CD14-positive monocyte (primary cell): ENCODE results near the gene CYP46A1. TPM values are rescaled to one million over a fixed set of nuclear protein-coding genes. Genes with fewer than 3 reads are reported as not detected.

Experiments
- DNase-seq, 3 donors: peaks; one replicate each; pipeline ENCODE4 v3.0.0-alpha.2; 2011 to 2022
- H2AFZ ChIP-seq: 2 replicates; pipeline ENCODE4 v1.6.0; 2012; ENCODE audit warnings: mild to moderate bottlenecking, low read depth, low read length, inconsistent platforms; ENCODE audit not compliant: insufficient read depth, poor library complexity, severe bottlenecking
- H3K27ac ChIP-seq, 2 donors: 1 replicate in 1 of 2; 2 replicates in 1 of 2; pipeline ENCODE4 v1.5.1; 2012 to 2013; ENCODE audit warnings: low read length in 2 of 2, control low read depth in 1 of 2, inconsistent platforms in 1 of 2, low read depth in 1 of 2, mild to moderate bottlenecking in 1 of 2
- H3K27me3 ChIP-seq, 2 donors: one replicate each; pipeline versions ENCODE4 v1.6.0 to v1.6.1; 2011 to 2013; ENCODE audit warnings: low read length in 2 of 2; ENCODE audit not compliant: control insufficient read depth in 2 of 2, insufficient read depth in 2 of 2
- H3K36me3 ChIP-seq, 2 donors: replicated peaks in 1 of 2; 1 replicate in 1 of 2; 2 replicates in 1 of 2; pipeline versions ENCODE4 v1.5.1 to v1.6.1; 2012 to 2013; ENCODE audit warnings: low read length in 2 of 2, control low read depth in 1 of 2, inconsistent platforms in 1 of 2, mild to moderate bottlenecking in 1 of 2; ENCODE audit not compliant: insufficient read depth in 2 of 2, control insufficient read depth in 1 of 2
- H3K4me1 ChIP-seq, 2 donors: 1 replicate in 1 of 2; 2 replicates in 1 of 2; pipeline versions ENCODE4 v1.5.1 to v1.6.1; 2012 to 2013; ENCODE audit warnings: low read length in 2 of 2, control low read depth in 1 of 2, inconsistent platforms in 1 of 2, mild to moderate bottlenecking in 1 of 2, moderate library complexity in 1 of 2; ENCODE audit not compliant: insufficient read depth in 2 of 2, control insufficient read depth in 1 of 2
- H3K4me2 ChIP-seq: replicated peaks from 2 replicates; pipeline ENCODE3; 2012; ENCODE audit warnings: low read length, moderate library complexity, mild to moderate bottlenecking; ENCODE audit not compliant: poor library complexity, severe bottlenecking; ENCODE audit errors: extremely low read depth
- H3K4me3 ChIP-seq, 3 experiments: fragments of 200-600 bp in 1 of 3; sonication (generic) in 1 of 3; replicated peaks in 1 of 3; 1 replicate in 2 of 3; 2 replicates in 1 of 3; pipeline ENCODE4 v1.5.1; 2011 to 2013; ENCODE audit warnings: low read length in 3 of 3, mild to moderate bottlenecking in 3 of 3, control low read depth in 2 of 3, low read depth in 2 of 3, inconsistent platforms in 1 of 3, moderate library complexity in 1 of 3
- H3K79me2 ChIP-seq: 2 replicates; pipeline ENCODE4 v1.6.0; 2012; ENCODE audit warnings: mild to moderate bottlenecking, control low read depth, inconsistent platforms, low read length, moderate library complexity; ENCODE audit not compliant: insufficient read depth
- H3K9ac ChIP-seq: 2 replicates; pipeline ENCODE4 v1.6.0; 2017; ENCODE audit warnings: low read length, mild to moderate bottlenecking; ENCODE audit not compliant: insufficient read depth, poor library complexity, severe bottlenecking
- H3K9me3 ChIP-seq, 2 donors: replicated peaks in 1 of 2; 1 replicate in 1 of 2; 2 replicates in 1 of 2; pipeline versions ENCODE4 v1.5.1 to v1.6.1; 2012 to 2013; ENCODE audit warnings: low read length in 2 of 2, control low read depth in 1 of 2; ENCODE audit not compliant: control insufficient read depth in 1 of 2, insufficient read depth in 1 of 2
- H4K20me1 ChIP-seq: 2 replicates; pipeline ENCODE4 v1.6.0; 2012; ENCODE audit warnings: mild to moderate bottlenecking, low read length, control low read depth, moderate library complexity; ENCODE audit not compliant: insufficient read depth
- H3K27ac Mint-ChIP-seq, 7 donors: one replicate each; pipeline ENCODE4 v1.8.0; 2020; ENCODE audit warnings: mild to moderate bottlenecking in 7 of 7, mixed read lengths in 7 of 7, moderate library complexity in 6 of 7, inconsistent platforms in 2 of 7
- H3K27me3 Mint-ChIP-seq, 3 donors: one replicate each; pipeline ENCODE4 v1.8.0; 2021 to 2022; ENCODE audit warnings: low read depth in 3 of 3, mild to moderate bottlenecking in 3 of 3, mixed read lengths in 3 of 3, moderate library complexity in 3 of 3, inconsistent platforms in 1 of 3
- H3K36me3 Mint-ChIP-seq, 2 donors: one replicate each; pipeline ENCODE4 v1.8.0; 2020; ENCODE audit warnings: mixed read lengths in 2 of 2, inconsistent platforms in 1 of 2, mild to moderate bottlenecking in 1 of 2
- H3K4me1 Mint-ChIP-seq: one replicate; pipeline ENCODE4 v1.8.0; 2020; ENCODE audit warnings: mild to moderate bottlenecking, mixed read lengths
- H3K4me3 Mint-ChIP-seq, 2 donors: one replicate each; pipeline ENCODE4 v1.8.0; 2020; ENCODE audit warnings: mild to moderate bottlenecking in 2 of 2, mixed read lengths in 2 of 2, moderate library complexity in 1 of 2
- H3K9me3 Mint-ChIP-seq, 7 donors: one replicate each; pipeline ENCODE4 v1.8.0; 2020 to 2022; ENCODE audit warnings: mixed read lengths in 7 of 7, mild to moderate bottlenecking in 6 of 7, moderate library complexity in 6 of 7, inconsistent platforms in 2 of 7
- CTCF ChIP-seq: fragments of 200-600 bp; IDR thresholded peaks from one replicate; pipeline ENCODE4 v1.8.0; 2022; ENCODE audit warnings: antibody characterized with exemption, mild to moderate bottlenecking
- WGBS: methylation state at CpG from one replicate; pipeline ENCODE4 v1.1.5; 2013; ENCODE audit warnings: missing lambda C conversion rate; ENCODE audit not compliant: insufficient coverage; 5-methylcytosine and 5-hydroxymethylcytosine counted together
- intact Hi-C, 2 donors: fragments of 100-400 bp; cut with micrococcal nuclease; formaldehyde crosslinking; loops; one replicate each; pipeline versions ENCODE4 v1.15.0 to v1.15.1; 2023
- polyA plus RNA-seq, 3 donors: library from polyadenylated mRNA; depleted of rRNA in 1 of 3; unstranded in 2 of 3; stranded (reverse) in 1 of 3; fragments of 300-500 nt in 2 of 3; fragments of >200 nt in 1 of 3; fragmentation: Illumina TruSeq in 2 of 3; gene quantifications; 1 replicate in 2 of 3; 2 replicates in 1 of 3; pipeline ENCODE4 v1.2.3, GENCODE V29; 2012 to 2021

Gene CYP46A1
- polyA plus RNA-seq, 3 donors, result not detected

DNA sequence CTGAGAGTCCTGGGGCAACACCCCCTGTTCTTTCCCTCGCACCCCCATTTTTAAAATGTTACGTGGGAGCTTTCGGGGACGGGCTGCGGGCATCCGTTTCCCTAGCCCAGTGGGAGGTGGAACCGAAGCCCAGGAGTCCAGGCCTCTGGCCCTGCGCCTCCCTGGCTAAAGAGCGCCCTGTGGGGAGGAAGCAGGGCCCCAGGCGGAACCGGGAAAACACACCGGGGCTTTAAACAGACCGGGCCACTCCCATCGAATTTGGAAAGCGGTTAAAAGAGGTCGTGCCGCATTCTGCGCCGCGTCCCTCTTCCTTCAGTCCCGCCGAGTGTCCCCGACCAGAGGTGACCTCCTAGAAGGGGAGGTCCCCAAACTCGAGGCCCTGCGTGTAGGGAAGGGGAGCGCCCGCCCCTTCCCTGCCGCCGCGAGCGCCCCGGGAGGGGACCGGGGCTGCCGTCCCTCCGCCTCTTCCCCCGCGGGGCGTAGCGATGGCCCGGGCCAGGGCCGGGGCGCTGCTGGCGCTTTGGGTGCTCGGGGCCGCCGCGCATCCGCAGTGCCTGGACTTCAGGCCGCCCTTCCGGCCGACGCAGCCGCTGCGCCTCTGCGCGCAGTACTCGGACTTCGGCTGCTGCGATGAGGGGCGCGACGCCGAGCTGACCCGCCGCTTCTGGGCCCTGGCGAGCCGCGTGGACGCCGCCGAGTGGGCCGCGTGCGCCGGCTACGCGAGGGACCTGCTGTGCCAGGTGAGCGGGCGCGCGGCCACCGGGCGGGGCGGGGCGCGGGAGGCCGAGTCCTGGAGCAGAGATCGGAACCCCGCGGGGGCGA, 39.2 kb upstream of the CYP46A1 start, which contains the start of gene HHIPL1:
Gene HHIPL1, plus strand, starts transcription at position 407 of the 822 bp plus-strand sequence. Its CDS starts 79 bp downstream, at position 486.
- H3K4me1 ChIP-seq, result peaks cover 0 to 8% of the 10 kb centered on the region in 2 donors
- DNase-seq, result no peak
- H3K79me2 ChIP-seq, result no peaks in the 10 kb centered on the region
- no peaks in the 10 kb centered on the region for H4K20me1 ChIP-seq
- H3K4me3 Mint-ChIP-seq, result peak within 1 kb of the TSS in 1 of 2 donors; percentile 80
- H3K36me3 ChIP-seq, result no peaks in the 10 kb centered on the region
- H3K9ac ChIP-seq, result peak within 1 kb of the TSS; percentile 32
- peaks cover 2% of the 10 kb centered on the region for H3K4me1 Mint-ChIP-seq
- no peaks in the 10 kb centered on the region for H3K9me3 ChIP-seq
- TF ChIP-seq CTCF, result no peak
- peaks cover 35 to 51% (median 37%) of the 10 kb centered on the region in 3 donors for H3K27me3 Mint-ChIP-seq
- WGBS, result 4% methylated on average over 89 of the region's 91 CpGs
- H3K27me3 ChIP-seq, result peaks cover 3 to 28% of the 10 kb centered on the region in 2 donors
- H3K27ac Mint-ChIP-seq, result no peak within 1 kb of the TSS
- H3K36me3 Mint-ChIP-seq, result no peaks in the 10 kb centered on the region
- intact Hi-C loops, result no loop called here
- peaks cover 0 to 6% (median 1%) of the 10 kb centered on the region in 7 donors for H3K9me3 Mint-ChIP-seq
- H3K27ac ChIP-seq, result no peak within 1 kb of the TSS
- peak within 1 kb of the TSS in 2 of 3 experiments; percentile 6 to 68 for H3K4me3 ChIP-seq
- peak within 1 kb of the TSS; percentile 72 for H3K4me2 ChIP-seq
- peak within 1 kb of the TSS; percentile 68 for H2AFZ ChIP-seq

DNA sequence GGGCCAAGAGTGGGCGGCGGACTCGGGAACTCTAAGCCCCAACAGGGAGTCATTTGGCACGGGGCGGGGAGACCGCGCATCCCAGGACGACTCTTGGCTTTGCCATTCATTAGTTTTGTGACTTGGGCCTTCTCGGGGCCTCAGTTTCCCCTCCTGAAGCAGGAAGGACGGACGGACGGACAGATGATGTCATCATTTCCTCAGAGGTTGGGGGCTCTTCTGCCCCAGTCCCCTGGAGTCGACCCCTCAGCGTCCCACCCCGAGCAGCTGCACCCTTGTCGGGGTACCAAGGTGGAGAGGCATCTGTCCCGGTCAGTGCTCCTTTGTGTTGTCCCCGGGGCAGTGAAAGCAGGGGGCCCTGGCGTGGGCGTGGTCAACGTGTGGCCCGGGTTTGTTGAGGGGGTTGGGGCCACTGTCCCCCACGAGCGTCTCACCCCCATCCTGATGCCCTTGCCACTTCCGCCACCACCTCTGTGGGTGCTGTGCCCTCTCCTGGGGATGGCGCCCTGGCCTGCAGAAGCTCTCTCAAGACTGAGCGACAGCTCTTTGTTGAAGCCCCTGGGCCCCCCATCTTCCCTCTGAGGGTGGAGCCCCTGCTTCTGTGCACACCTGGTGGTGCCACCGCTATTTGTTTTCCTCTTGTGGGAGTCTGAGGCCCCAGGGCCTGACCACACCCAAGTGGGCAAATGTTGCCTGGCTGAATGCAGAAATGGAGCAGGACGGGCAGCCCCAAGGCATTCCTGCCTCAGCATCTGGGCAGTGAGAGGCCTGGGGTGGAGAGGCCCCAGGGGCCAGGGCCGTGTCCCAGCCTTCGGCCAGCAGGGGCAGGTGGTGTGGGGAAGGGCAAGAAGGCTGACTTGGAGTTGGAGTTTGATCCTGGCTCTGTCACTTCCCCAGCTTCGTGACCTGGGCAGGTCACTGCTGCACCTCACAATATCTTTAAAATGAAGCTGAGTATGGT, 38.3 kb upstream of the CYP46A1 start:
- intact Hi-C loops, result no loop called here
- Mint-ChIP-seq H3K4me1 (peaks cover 2% of the 10 kb centered on the region), H3K27ac (no peak overlapping the region), H3K9me3 (peaks cover 0 to 6% (median 1%) of the 10 kb centered on the region in 7 donors), H3K27me3 (peaks cover 37 to 51% (median 37%) of the 10 kb centered on the region in 3 donors), H3K36me3 (no peaks in the 10 kb centered on the region), H3K4me3 (peak overlapping the region in 1 of 2 donors; percentile 80)
- TF ChIP-seq CTCF, result no peak
- Histone ChIP-seq H3K9me3 (no peaks in the 10 kb centered on the region), H3K4me3 (peak overlapping the region in 1 of 3 experiments; percentile 68), H4K20me1 (no peaks in the 10 kb centered on the region), H3K9ac (peak overlapping the region; percentile 32), H3K79me2 (no peaks in the 10 kb centered on the region), H2AFZ (peak overlapping the region; percentile 68), H3K36me3 (no peaks in the 10 kb centered on the region), H3K27me3 (peaks cover 3 to 28% of the 10 kb centered on the region in 2 donors), H3K27ac (no peak overlapping the region), H3K4me1 (peaks cover 0 to 8% of the 10 kb centered on the region in 2 donors), H3K4me2 (peak overlapping the region; percentile 72)
- WGBS, result 40% methylated on average over 25 of the region's 32 CpGs
- DNase-seq, result no peak
